Measurements from ENCODE around the gene MIB1. TPM values are rescaled to one million over a fixed set of nuclear protein-coding genes. Genes with fewer than 3 reads are reported as not detected.

Gene MIB1
- total RNA-seq, 4 donors from 2014 or later, result 25.9 to 121 (median 64.1) TPM

DNA sequence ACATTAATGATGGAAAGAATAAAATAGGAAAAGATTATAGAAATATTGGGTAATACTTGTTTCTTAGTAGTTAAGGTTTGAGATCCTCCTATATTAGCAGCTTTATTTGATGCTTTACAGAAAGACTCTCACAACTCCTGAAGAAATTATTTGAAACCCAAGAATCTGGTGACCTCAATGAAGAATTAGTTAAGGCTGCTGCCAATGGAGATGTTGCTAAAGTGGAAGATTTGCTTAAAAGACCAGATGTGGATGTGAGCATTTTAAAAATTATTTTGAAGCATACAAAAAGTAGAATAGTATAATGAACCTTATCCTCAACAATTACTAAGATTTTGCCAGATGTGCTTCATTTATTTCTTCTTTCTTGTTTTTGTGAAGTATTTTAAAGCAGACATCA, 59.1 kb downstream of the MIB1 start:
- intact Hi-C loops (cut with DNase I; ENCODE audit: low total_unique reads), result no loop called here
- H3K27ac ChIP-seq, result no peak overlapping the region
- H3K27me3 ChIP-seq, result no peaks in the 10 kb centered on the region
- TF ChIP-seq POLR2A (IDR thresholded peaks at IDR 0.05), result no peak
- DNase-seq, result no peak
- no peaks in the 10 kb centered on the region for H3K4me1 ChIP-seq
- H3K36me3 ChIP-seq, result no peaks in the 10 kb centered on the region
- no peak overlapping the region for H3K4me3 ChIP-seq
- no peaks in the 10 kb centered on the region for H3K9me3 ChIP-seq

DNA sequence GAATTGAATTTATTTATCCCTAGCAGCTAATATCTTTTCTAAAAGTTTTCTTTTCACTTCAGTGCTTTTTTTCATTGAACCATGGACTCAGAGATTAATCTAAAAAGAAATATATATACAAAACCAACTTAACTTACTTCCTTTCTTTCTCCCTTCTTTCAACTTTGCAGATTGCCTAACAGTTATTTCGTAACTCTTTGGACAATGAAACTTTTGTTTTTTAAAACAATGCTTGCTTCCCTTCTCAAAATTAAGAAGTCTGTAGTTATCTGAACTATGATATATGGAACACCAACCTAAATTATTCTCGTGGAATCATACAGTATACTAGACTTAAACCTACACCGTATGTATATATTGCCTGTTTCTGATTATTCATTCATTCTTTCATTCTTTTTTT, 62.9 kb downstream of the MIB1 start:
- no peak for TF ChIP-seq POLR2A (IDR thresholded peaks at IDR 0.05)
- TF ChIP-seq, protein P1, sequence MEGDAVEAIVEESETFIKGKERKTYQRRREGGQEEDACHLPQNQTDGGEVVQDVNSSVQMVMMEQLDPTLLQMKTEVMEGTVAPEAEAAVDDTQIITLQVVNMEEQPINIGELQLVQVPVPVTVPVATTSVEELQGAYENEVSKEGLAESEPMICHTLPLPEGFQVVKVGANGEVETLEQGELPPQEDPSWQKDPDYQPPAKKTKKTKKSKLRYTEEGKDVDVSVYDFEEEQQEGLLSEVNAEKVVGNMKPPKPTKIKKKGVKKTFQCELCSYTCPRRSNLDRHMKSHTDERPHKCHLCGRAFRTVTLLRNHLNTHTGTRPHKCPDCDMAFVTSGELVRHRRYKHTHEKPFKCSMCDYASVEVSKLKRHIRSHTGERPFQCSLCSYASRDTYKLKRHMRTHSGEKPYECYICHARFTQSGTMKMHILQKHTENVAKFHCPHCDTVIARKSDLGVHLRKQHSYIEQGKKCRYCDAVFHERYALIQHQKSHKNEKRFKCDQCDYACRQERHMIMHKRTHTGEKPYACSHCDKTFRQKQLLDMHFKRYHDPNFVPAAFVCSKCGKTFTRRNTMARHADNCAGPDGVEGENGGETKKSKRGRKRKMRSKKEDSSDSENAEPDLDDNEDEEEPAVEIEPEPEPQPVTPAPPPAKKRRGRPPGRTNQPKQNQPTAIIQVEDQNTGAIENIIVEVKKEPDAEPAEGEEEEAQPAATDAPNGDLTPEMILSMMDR (IDR thresholded peaks at IDR 0.05), result no peak
- Histone ChIP-seq H3K27ac (no peak overlapping the region), H3K27me3 (no peaks in the 10 kb centered on the region), H3K4me3 (no peak overlapping the region), H3K4me1 (no peaks in the 10 kb centered on the region), H3K9me3 (no peaks in the 10 kb centered on the region), H3K36me3 (no peaks in the 10 kb centered on the region)
- intact Hi-C loops (cut with DNase I; ENCODE audit: low total_unique reads), result no loop called here
- DNase-seq, result no peak

DNA sequence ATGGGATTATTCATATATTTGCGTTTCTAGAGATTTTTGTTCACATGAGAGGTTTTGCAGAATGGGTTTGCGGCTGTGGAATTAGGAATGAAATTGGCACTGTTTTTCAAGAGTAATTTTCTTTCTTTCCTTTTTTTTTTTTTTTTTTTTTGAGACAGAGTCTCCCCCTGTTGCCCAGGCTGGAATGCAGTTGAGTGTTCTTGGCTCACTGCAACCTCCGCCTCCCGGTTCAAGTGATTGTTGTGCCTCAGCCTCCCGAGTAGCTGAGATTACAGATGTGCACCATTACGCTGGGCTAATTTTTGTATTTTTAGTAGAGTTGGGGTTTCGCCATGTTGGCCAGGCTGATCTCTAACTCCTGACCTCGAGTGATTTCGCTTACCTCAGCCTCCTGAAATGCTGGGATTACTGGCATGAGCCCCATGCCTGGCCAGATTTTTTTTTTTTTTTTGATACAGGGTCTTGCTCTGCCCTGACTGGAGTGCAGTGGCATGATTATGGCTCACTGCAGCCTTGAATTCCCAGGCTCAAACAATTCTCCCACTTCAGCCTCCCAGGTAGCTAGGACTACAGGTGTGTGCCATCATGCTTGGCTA, 65.3 kb downstream of the MIB1 start:
- H3K36me3 ChIP-seq, result no peaks in the 10 kb centered on the region
- intact Hi-C loops (cut with DNase I; ENCODE audit: low total_unique reads), result no loop called here
- TF ChIP-seq, protein P1 (IDR thresholded peaks at IDR 0.05), result no peak
- TF ChIP-seq POLR2A (IDR thresholded peaks at IDR 0.05), result no peak

DNA sequence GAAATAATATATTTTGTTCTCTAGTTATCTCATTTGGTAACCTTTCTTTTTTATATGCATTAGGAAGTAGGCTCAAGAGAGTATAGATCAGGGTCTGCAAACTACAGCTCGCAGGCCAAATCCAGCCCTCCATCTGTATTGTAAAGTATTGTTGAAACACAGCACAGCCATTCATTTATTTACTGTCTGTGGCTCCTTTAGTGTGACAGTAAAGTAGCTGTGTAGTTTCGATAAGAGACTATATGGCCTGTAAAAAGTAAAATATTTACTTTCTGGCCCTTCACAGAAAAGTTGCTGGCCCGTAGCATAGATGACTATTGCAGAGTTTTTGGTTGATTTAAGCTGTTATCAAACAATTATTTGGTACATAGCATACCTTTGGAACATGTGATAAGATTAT, 67.6 kb downstream of the MIB1 start:
- Histone ChIP-seq H3K4me1 (no peaks in the 10 kb centered on the region), H3K4me3 (no peak overlapping the region), H3K27me3 (no peaks in the 10 kb centered on the region), H3K27ac (no peak overlapping the region), H3K36me3 (no peaks in the 10 kb centered on the region), H3K9me3 (peaks cover 0 to 3% of the 10 kb centered on the region in 2 donors)
- intact Hi-C loops (cut with DNase I; ENCODE audit: low total_unique reads), result no loop called here
- TF ChIP-seq, protein P1 (IDR thresholded peaks at IDR 0.05), result no peak
- TF ChIP-seq POLR2A (IDR thresholded peaks at IDR 0.05), result no peak
- DNase-seq, result no peak

More for the DNA sequence above, 65.3 kb downstream of the MIB1 start:
- H3K27me3 ChIP-seq, result no peaks in the 10 kb centered on the region
- no peak for DNase-seq
- no peak overlapping the region for H3K27ac ChIP-seq
- H3K4me3 ChIP-seq, result no peak overlapping the region
- H3K4me1 ChIP-seq, result no peaks in the 10 kb centered on the region
- H3K9me3 ChIP-seq, result peaks cover 0 to 3% of the 10 kb centered on the region in 2 donors

DNA sequence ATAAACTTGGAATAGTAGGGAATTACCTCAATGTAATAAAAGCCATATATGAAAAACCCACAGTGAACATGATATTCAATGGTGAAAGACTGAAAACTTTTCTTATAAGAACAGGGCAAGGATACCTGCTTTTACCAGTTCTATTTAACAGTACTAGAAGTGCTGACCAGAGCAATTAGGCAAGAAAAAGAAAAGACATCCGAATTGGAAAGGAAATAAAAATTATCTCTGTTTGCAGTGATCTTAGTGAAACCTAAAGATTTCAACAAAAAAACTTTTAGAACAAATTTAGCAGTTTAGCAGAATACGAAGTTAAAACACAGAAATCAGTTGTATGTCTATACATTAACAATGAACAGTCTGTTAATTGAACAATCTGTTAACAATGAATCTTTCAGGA, 69.1 kb downstream of the MIB1 start:
- no peaks in the 10 kb centered on the region for H3K27me3 ChIP-seq
- no peaks in the 10 kb centered on the region for H3K4me1 ChIP-seq
- no peak for TF ChIP-seq POLR2A (IDR thresholded peaks at IDR 0.05)
- TF ChIP-seq, protein P1 (IDR thresholded peaks at IDR 0.05), result no peak
- no peak overlapping the region for H3K4me3 ChIP-seq
- intact Hi-C loops (cut with DNase I; ENCODE audit: low total_unique reads), result no loop called here
- no peaks in the 10 kb centered on the region for H3K36me3 ChIP-seq
- H3K27ac ChIP-seq, result no peak overlapping the region
- DNase-seq, result no peak
- peaks cover 0 to 3% of the 10 kb centered on the region in 2 donors for H3K9me3 ChIP-seq

DNA sequence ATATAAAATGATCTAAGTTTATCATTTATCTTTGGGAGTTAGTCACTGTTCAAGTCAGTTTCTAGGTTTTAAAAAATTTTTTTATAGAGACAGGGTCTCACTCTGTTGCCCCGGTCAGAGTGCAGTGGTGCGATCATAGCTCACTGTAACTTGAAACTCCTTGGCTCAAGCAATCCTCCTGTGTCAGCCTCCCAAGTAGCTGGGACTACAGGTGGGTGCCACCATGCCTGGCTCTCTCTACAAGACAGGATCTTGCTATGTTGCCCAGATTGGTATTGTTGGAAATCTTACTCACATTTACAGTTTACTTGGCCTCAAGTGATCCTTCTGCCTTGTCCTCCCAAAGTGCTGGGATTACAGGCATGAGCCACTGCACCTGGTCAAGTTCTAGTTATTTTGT, 74.5 kb downstream of the MIB1 start:
- Histone ChIP-seq H3K36me3 (no peaks in the 10 kb centered on the region), H3K4me1 (no peaks in the 10 kb centered on the region), H3K4me3 (no peak overlapping the region), H3K27me3 (no peaks in the 10 kb centered on the region), H3K9me3 (no peaks in the 10 kb centered on the region), H3K27ac (no peak overlapping the region)
- no peak for DNase-seq
- intact Hi-C loops (cut with DNase I; ENCODE audit: low total_unique reads), result no loop called here
- TF ChIP-seq POLR2A (IDR thresholded peaks at IDR 0.05), result no peak
- TF ChIP-seq, protein P1 (IDR thresholded peaks at IDR 0.05), result no peak
